Upper lobe of left lung (tissue), 4 donors: ENCODE data around the gene DCDC2B.

Experiments used
- CTCF ChIP-seq, 6 experiments: fragments of 450-650 bp in 4 of 6; fragments of 200-600 bp in 2 of 6; sonication (generic) in 2 of 6; IDR thresholded peaks; one replicate each; pipeline ENCODE4 v1.5.1; 2016 to 2019; ENCODE audit warnings: antibody characterized with exemption in 6 of 6
- EP300 ChIP-seq, 4 donors: sonication (generic); formaldehyde crosslinking; IDR thresholded peaks; one replicate each; pipeline ENCODE4 v1.5.1; 2017; ENCODE audit warnings: antibody characterized with exemption in 4 of 4, control low read depth in 2 of 4
- POLR2A ChIP-seq, 4 donors: fragments of 450-650 bp; IDR thresholded peaks; one replicate each; pipeline ENCODE4 v1.5.1; 2016 to 2017; ENCODE audit warnings: antibody characterized with exemption in 4 of 4, mild to moderate bottlenecking in 2 of 4
- POLR2AphosphoS5 ChIP-seq, 2 donors: sonication (generic); formaldehyde crosslinking; IDR thresholded peaks; one replicate each; pipeline ENCODE4 v1.5.1; 2017; ENCODE audit warnings: antibody characterized with exemption in 2 of 2

- no peak for TF ChIP-seq POLR2AphosphoS5 (IDR thresholded peaks at IDR 0.05)
- TF ChIP-seq CTCF (IDR thresholded peaks at IDR 0.05) = no peak
- no peak for TF ChIP-seq POLR2A (IDR thresholded peaks at IDR 0.05)
- no peak for TF ChIP-seq EP300 (IDR thresholded peaks at IDR 0.05)
Measured at GRCh38 chr1:32255072-32256071, 46.5 kb downstream of the DCDC2B start.
